ENCODE measurements around the gene GALNT2. TPM values are rescaled to one million over a fixed set of nuclear protein-coding genes. Genes with fewer than 3 reads are reported as not detected.

GALNT2 gene
- total and polyA plus RNA-seq, 2 of the 13 experiments (the other 11 are each of a cell fraction or from before 2014, with no cell fraction given), result 39.3 to 39.6 TPM

- TF ChIP-seq ZNF205 (CRISPR knock-in tag; IDR thresholded peaks at IDR 0.05), result no peak; the same call in 1 of the 2 replicates
- TF ChIP-seq NCOA5 (CRISPR knock-in tag; IDR thresholded peaks at IDR 0.05), result no peak
- TF ChIP-seq ZNF737 (CRISPR knock-in tag; IDR thresholded peaks at IDR 0.05; ENCODE audit: borderline replicate concordance), result no peak
- TF ChIP-seq PAF1 (CRISPR knock-in tag; IDR thresholded peaks at IDR 0.05), result no peak
- no peak for TF ChIP-seq ZNF569 (CRISPR knock-in tag; IDR thresholded peaks at IDR 0.05; ENCODE audit: borderline replicate concordance)
- peak; percentile 55; the same call in 1 of the 2 replicates for TF ChIP-seq MIER2 (CRISPR knock-in tag; IDR thresholded peaks at IDR 0.05)
- no peak for TF ChIP-seq ARNT (IDR thresholded peaks at IDR 0.05)
- TF ChIP-seq ZNF101 (CRISPR knock-in tag; IDR thresholded peaks at IDR 0.05; ENCODE audit: borderline replicate concordance, low read depth), result peak; percentile 65; the same call in 1 of the 2 replicates
- TF ChIP-seq CAMTA2 (CRISPR knock-in tag; IDR thresholded peaks at IDR 0.05; ENCODE audit: borderline replicate concordance), result no peak
- TF ChIP-seq, protein P1, sequence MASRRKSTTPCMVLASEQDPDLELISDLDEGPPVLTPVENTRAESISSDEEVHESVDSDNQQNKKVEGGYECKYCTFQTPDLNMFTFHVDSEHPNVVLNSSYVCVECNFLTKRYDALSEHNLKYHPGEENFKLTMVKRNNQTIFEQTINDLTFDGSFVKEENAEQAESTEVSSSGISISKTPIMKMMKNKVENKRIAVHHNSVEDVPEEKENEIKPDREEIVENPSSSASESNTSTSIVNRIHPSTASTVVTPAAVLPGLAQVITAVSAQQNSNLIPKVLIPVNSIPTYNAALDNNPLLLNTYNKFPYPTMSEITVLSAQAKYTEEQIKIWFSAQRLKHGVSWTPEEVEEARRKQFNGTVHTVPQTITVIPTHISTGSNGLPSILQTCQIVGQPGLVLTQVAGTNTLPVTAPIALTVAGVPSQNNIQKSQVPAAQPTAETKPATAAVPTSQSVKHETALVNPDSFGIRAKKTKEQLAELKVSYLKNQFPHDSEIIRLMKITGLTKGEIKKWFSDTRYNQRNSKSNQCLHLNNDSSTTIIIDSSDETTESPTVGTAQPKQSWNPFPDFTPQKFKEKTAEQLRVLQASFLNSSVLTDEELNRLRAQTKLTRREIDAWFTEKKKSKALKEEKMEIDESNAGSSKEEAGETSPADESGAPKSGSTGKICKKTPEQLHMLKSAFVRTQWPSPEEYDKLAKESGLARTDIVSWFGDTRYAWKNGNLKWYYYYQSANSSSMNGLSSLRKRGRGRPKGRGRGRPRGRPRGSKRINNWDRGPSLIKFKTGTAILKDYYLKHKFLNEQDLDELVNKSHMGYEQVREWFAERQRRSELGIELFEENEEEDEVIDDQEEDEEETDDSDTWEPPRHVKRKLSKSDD (CRISPR knock-in tag; IDR thresholded peaks at IDR 0.05; ENCODE audit: low read depth), result no peak; the same call in 1 of the 2 replicates
- TF ChIP-seq ZNF326 (CRISPR knock-in tag; IDR thresholded peaks at IDR 0.05; ENCODE audit: borderline replicate concordance), result no peak
- no peak for TF ChIP-seq ZNF501 (CRISPR knock-in tag; IDR thresholded peaks at IDR 0.05)
- TF ChIP-seq AHR (CRISPR knock-in tag; IDR thresholded peaks at IDR 0.05), result no peak
- 0 out of 2 replicates have a peak, but pooled peaks have one; percentile 39 for TF ChIP-seq PITX1 (CRISPR knock-in tag; IDR thresholded peaks at IDR 0.05)
- TF ChIP-seq, protein P2, sequence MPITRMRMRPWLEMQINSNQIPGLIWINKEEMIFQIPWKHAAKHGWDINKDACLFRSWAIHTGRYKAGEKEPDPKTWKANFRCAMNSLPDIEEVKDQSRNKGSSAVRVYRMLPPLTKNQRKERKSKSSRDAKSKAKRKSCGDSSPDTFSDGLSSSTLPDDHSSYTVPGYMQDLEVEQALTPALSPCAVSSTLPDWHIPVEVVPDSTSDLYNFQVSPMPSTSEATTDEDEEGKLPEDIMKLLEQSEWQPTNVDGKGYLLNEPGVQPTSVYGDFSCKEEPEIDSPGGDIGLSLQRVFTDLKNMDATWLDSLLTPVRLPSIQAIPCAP (CRISPR knock-in tag; IDR thresholded peaks at IDR 0.05; ENCODE audit: low read depth), result no peak
- TF ChIP-seq ZNF280B (CRISPR knock-in tag; IDR thresholded peaks at IDR 0.05; ENCODE audit: borderline replicate concordance), result no peak
- TF ChIP-seq, protein P3, sequence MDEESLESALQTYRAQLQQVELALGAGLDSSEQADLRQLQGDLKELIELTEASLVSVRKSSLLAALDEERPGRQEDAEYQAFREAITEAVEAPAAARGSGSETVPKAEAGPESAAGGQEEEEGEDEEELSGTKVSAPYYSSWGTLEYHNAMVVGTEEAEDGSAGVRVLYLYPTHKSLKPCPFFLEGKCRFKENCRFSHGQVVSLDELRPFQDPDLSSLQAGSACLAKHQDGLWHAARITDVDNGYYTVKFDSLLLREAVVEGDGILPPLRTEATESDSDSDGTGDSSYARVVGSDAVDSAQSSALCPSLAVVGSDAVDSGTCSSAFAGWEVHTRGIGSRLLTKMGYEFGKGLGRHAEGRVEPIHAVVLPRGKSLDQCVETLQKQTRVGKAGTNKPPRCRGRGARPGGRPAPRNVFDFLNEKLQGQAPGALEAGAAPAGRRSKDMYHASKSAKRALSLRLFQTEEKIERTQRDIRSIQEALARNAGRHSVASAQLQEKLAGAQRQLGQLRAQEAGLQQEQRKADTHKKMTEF (CRISPR knock-in tag; IDR thresholded peaks at IDR 0.05), result peak; percentile 81
- no peak for TF ChIP-seq ONECUT2 (CRISPR knock-in tag; IDR thresholded peaks at IDR 0.05)
- no peak for TF ChIP-seq PHF20 (CRISPR knock-in tag; IDR thresholded peaks at IDR 0.05)
- TF ChIP-seq POLR2AphosphoS5 (IDR thresholded peaks at IDR 0.05; ENCODE audit: low read depth, low read length), result no peak
- TF ChIP-seq MLLT10 (CRISPR knock-in tag; IDR thresholded peaks at IDR 0.05), result no peak
- peak; percentile 31; the same call in 1 of the 2 replicates for TF ChIP-seq CBX5 (CRISPR knock-in tag; IDR thresholded peaks at IDR 0.05; ENCODE audit: borderline replicate concordance)
- TF ChIP-seq CCAR2 (optimal IDR thresholded peaks at IDR 0.05; ENCODE audit: low read depth, low read length), result no peak
- TF ChIP-seq ZMAT3 (CRISPR knock-in tag; conservative IDR thresholded peaks at IDR 0.05), result no peak
Observed at GRCh38 chr1:230105754-230106625, 39.0 kb downstream of the GALNT2 start (continued).

All from HepG2 (cell line).